ENCODE data around the gene MED14.

MED14 gene

DNA sequence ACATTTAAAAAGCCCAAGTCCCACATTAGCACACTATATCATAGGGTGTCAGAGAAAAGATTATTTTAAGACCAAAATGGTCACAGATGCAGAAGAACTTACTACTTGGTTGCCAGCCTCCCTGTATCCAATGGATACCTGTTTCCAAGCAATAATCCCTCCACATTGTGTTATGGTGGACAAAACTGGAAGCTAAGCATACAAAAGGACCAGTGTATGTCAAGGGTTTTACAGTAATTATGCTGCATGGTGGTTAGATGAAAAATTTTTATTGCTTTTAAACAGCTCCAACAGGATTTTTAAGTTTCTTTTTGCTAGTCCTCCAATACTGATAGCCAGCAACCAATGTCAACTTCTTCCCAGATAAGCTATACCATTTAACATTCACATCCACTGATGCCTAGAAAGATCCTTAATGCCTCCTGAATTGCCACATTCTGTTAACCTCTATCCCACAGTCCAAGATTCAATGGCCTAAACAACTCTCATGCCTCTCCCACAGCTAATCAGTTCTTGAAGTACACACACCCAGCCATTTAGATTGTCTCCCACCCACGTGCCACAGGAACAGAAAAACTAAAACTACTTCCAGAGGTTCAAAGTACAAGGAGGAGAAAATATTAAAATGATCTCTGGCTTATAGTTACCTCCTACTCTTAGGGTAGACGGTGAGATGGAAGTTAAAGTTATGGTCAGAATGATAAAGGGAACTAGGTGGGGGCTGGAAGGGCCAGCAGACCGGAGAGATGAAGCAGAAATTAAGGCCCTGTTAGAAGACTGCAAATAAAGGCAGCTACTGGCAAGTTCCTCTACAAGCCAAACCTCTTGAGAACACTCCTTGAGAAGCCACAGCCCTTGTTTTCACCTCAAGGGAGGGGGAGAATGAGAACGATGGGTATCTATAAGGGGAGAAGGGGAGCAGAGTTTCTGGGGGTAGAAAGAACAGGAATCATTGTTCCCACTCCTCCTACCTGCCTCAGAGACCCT, 5.5 kb downstream of the MED14 start:
- no peak for DNase-seq

- DNase-seq = peak in 1 of 5 experiments; percentile 17
These were observed 7.6 kb downstream of the MED14 start for GRCh38 chrX:40727581-40728252.

DNA sequence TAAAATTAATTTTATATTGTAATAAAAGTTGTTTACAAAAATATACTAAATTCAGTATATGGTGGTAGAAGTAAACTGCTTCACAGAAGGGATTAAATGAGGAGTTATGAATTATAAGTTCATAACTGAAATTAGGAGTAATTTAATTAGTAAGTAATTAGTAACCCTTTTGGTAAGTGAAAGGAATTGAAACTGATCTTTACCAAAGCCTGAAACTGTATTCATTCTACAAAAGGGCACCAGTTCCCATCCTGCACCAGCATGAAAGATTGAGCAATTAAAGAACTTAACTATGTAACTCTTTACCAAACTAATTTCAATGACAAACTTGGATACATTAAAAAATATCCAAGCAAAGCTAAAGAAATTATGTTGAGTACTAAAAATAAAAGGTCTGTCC, 8.2 kb downstream of the MED14 start:
- no peak for DNase-seq

DNA sequence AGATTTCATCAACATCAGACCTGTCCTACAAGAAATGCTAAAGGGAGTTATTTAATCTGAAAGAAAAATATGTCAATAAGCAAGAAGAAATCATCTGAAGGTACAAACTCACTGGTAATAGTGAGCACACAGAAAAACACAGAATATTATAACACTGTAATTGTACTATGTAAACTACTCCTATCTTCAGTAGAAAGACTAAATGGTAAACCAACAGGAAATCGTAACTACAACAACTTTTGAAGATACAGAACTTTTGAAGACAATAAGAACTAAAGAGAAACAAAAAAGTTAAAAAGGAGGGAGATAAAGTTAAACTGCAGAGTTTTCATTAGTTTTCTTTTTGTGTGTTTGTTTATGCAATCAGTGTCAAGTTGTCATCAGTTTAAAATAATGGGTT, 12.4 kb downstream of the MED14 start:
- DNase-seq = peak in 1 of 5 experiments; percentile 16

- peak in 1 of 5 experiments; percentile 9 for DNase-seq
These were observed 13.7 kb downstream of the MED14 start for GRCh38 chrX:40721489-40722106.

- DNase-seq = no peak
These were observed 14.6 kb downstream of the MED14 start for GRCh38 chrX:40720792-40721191.

- DNase-seq = no peak
These were observed 15.0 kb downstream of the MED14 start for GRCh38 chrX:40720339-40720738.

- DNase-seq = no peak
These were observed 15.6 kb downstream of the MED14 start for GRCh38 chrX:40719731-40720130.

GRCh38 chrX:40719218-40719617, 16.1 kb downstream of the MED14 start:
- DNase-seq = no peak

DNA sequence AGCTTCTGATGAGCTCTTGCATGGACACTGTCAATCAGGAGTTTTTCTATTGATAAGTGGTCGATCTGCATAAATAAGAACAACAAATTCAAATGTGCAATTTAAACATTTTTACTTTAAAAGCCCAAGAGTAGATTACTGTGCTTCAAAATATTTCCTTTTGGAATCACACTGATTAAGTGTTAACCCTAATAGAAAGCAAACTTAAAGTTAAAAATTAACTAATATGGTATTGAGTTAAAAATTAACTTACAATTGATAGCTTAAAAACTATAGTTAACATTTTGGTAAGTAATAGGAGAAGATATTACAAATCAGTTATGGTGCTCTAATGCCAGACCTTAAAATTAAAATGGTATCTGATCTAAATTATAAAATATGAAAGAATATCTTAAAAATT, 25.9 kb downstream of the MED14 start:
- no peak for DNase-seq

DNA sequence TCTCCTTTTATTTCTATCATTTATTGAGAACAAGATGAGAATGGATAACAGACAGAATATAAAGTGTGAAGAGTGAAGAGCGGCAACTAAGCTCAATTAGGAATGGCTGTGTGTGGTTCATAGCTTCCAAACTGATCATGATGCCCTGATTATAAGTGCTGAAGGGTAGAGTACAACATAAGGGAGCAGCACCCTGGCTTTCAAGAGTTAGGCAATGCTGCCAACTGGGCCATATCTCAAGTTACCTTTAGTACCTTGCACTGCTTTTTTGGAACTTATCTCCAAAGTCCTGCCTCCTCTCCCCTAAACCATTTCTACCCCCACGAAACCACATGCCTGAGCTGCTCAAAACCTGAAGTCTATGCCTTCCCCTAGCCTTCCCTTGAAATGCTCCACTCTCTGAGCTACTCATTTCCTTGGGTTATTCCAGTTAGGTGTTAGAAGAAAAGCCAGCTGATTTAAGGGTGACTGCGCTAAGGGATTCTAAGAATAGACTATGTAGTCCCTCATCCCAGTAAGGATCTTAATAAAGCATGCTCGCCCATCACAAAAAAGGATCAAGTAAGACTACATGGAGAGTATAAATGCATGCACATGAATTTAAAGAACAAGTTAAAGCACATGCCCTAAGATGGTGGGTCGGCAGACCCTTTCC, 29.6 kb downstream of the MED14 start:
- DNase-seq = no peak

DNA sequence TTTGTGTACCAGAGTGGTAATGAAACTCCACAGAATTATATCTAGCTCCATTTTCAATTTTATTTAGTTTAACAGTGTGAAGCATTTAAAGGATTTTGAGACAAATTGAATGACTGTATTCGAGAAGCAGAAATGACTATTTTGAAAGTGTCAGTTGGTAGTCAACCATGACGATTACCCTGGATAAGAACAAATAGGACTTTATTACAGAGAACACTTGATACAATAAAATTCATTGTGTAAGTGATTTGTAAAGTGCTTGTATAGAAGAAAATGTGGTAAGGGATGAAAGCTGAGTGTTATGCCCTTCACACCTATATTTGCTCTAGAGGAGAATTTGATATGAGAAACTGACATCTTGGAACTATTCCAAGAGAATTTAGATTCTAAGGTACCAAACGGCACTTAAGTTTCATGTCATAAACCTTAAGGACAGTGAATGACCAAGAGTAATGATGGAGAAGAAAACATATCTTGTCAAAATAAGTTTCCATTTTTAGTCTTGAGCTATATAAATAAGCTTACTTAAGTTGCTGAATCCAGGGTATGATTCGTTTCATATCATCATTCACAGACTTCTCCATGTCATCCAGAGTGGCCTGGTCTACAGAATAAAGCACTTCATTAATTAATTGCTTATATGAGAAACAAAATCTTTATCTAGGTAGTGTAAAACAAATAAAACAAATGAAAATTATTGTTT, 34.6 kb downstream of the MED14 start:
- DNase-seq = no peak

- DNase-seq = no peak
These were observed 36.5 kb downstream of the MED14 start for GRCh38 chrX:40698851-40699250.

DNA sequence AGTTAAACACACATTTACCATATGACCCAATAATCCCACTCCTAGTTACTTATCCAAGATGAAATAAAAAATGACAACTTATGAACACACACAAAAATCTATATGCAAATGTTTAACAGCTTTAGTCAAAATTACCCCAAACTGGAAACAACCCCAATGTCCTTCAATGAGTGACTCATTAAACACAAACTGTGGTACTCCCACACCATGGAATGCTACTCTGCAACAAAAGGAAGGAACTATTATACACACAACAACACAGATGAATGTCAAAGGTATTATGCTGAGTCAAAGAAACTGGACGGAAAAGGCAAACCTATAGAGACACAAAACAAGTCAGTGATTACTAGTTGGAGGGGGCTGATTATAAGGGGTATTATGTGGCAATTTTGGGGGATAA, 40.5 kb downstream of the MED14 start:
- DNase-seq = no peak

DNA sequence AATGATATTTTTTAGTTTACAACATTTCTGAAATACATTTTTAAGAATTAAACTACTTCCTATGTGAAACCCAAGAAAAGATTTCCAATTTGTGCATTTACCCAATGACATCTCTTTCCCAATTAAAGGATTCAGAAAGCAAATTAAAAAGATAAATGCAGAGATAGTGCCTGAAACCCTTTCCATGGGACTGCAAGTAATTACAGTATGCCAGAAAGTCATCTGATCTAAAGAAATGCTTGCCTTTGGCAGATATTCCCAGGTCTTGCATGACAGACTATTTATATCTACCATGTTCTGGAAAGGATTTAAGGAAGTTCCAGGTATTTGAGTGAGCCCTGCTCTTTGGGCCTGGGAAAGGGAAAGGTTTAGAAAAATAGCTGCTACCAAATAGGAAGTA, 46.4 kb downstream of the MED14 start:
- no peak for DNase-seq

- no peak for DNase-seq
These were observed 48.2 kb downstream of the MED14 start for GRCh38 chrX:40687169-40687568.

DNA sequence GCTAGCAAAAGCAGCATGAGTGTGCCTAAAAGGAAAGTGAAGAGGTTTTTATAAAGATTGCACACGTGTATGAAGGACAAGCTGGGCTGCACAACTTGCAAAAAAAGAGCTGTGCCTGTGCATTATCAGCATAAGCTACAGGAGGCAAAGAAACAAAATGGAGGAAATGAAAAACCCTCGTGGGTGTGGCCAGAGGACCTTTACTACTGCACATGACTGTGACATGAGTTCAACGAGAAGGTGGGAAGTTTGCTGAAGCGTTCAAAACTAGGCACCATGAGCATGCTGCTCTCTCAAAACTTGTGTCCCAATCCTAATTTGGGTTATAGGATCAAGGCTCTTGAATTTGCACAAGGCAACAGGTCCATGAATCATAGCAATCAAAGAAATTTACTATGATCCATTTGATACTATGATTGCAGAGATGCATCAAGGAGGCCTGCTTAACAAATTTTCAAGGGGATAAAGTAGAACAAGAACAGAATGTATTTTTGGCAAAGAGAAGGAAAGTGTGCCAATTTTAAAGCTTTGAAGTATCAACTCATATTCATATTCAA, 49.9 kb downstream of the MED14 start:
- DNase-seq = no peak

GRCh38 chrX:40684092-40684491, 51.2 kb downstream of the MED14 start:
- DNase-seq = no peak

GRCh38 chrX:40683245-40683644, 52.1 kb downstream of the MED14 start:
- DNase-seq = peak in 1 of 5 experiments; percentile 24

DNA sequence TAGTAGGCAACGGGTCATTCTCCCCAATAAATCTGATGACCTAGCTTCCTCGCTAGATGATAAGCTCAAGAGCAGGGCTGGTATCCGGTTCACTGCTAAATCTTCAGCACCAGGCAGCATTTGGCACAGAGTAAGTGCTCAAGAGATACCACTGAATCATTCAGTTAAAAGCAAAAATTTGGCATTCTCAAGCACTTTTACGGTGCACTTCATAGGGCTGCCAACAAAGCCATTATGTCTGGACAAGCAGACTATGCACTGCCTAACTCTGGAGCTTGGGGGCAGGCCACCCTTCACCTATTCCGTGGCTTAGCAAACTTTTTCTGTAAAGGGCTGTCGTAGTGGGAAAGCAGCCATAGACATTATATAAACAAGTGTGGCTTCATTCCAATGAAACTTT, 64.2 kb downstream of the MED14 start:
- DNase-seq = no peak

DNA sequence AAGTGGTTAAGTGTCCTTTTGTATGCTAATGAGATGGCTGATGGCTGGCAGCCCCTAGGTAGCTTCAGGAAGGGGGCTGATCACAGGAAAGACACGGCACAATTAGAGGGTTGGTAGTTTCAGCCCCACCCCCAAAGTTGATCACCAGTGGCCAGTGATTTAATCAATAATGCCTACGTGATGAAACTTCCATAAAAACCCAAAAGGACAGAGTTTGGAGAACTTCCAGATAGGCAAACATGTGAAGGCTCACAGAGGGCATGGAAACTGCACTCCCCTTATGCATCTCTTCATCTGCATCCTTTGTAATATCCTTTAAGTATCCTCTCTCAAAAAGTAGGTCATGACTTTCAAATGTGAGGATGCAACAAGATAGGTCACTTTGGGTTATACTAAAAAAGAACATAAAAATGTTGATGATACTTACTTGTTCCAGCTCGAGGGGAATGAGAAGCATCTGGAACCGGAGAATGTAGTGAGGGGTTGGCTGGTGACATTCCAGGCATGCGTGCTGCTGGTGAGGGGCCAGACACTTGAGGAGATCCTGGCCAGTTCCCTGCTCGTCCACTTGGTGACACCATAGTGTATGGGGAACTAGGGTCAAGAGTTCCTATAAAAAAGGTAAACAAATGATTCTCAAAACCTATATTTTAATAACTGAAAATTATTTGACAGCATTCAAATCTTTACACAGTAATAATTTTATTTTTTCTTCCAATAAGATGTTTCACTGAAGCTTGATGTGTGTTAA, 71.3 kb downstream of the MED14 start:
- DNase-seq = no peak

Measured in T-helper 2 cell (primary cell).